Mesothelial cell of epicardium (in vitro differentiated cells): ENCODE data around the gene NR4A1. TPM values are rescaled to one million over a fixed set of nuclear protein-coding genes. Genes with fewer than 3 reads are reported as not detected.

ENCODE experiments used
- DNase-seq, 2 experiments: peaks; one replicate each; pipeline ENCODE4 v3.0.0; 2021; ENCODE audit warnings: low spot score in 2 of 2; ENCODE audit not compliant: unreplicated experiment in 2 of 2
- H3K27ac Mint-ChIP-seq: 2 replicates; pipeline ENCODE4 v1.8.0; 2021; ENCODE audit warnings: mixed read lengths
- H3K27me3 Mint-ChIP-seq: 2 replicates; pipeline ENCODE4 v1.8.0; 2021; ENCODE audit warnings: low read depth, mixed read lengths
- H3K36me3 Mint-ChIP-seq: 2 replicates; pipeline ENCODE4 v1.8.0; 2021; ENCODE audit warnings: mixed read lengths
- H3K4me1 Mint-ChIP-seq: 2 replicates; pipeline ENCODE4 v1.8.0; 2021; ENCODE audit warnings: mixed read lengths
- H3K4me3 Mint-ChIP-seq: 2 replicates; pipeline ENCODE4 v1.8.0; 2021; ENCODE audit warnings: mild to moderate bottlenecking, moderate library complexity, mixed read lengths
- H3K9me3 Mint-ChIP-seq: 2 replicates; pipeline ENCODE4 v1.8.0; 2021; ENCODE audit warnings: mixed read lengths
- total RNA-seq: library from RNA; stranded (reverse); gene quantifications from 3 replicates; pipeline ENCODE4 v1.2.1, GENCODE V29; 2021
- TF ChIP-seq, protein P1 (sequence below): fragments of 200-600 bp; sonication (generic); IDR thresholded peaks from one replicate; pipeline ENCODE4 v1.5.0; 2021; ENCODE audit warnings: antibody characterized with exemption; ENCODE audit not compliant: unreplicated experiment

Gene NR4A1
- total RNA-seq, 1 donor from 2014 or later: 141 TPM

DNA sequence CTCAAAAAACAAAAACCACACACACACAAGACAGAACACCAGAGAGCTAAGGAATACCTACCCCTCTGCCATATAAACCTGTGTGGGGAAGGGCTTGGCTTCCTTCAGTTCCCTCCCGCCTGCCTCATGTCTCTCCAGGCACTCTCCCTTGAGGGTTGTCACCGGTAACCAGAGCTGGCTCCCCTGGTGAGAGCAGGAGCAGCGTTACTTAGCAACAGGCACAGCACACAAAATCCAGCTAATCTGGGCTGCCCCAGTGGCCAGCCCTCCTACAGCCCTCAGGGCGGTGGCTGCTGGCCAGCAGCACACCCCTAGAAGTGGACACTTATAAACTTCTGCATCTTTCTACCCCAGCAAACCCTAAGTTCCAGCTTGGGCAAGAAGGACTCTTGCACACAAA lies 21.6 kb upstream of the NR4A1 start:
- H3K27ac Mint-ChIP-seq: no peak overlapping the region
- TF ChIP-seq, protein P1, sequence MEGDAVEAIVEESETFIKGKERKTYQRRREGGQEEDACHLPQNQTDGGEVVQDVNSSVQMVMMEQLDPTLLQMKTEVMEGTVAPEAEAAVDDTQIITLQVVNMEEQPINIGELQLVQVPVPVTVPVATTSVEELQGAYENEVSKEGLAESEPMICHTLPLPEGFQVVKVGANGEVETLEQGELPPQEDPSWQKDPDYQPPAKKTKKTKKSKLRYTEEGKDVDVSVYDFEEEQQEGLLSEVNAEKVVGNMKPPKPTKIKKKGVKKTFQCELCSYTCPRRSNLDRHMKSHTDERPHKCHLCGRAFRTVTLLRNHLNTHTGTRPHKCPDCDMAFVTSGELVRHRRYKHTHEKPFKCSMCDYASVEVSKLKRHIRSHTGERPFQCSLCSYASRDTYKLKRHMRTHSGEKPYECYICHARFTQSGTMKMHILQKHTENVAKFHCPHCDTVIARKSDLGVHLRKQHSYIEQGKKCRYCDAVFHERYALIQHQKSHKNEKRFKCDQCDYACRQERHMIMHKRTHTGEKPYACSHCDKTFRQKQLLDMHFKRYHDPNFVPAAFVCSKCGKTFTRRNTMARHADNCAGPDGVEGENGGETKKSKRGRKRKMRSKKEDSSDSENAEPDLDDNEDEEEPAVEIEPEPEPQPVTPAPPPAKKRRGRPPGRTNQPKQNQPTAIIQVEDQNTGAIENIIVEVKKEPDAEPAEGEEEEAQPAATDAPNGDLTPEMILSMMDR: no peak
- H3K4me3 Mint-ChIP-seq: no peak overlapping the region
- peaks cover 26% of the 10 kb centered on the region for H3K4me1 Mint-ChIP-seq
- H3K36me3 Mint-ChIP-seq: no peaks in the 10 kb centered on the region
- no peak for DNase-seq
- no peaks in the 10 kb centered on the region for H3K9me3 Mint-ChIP-seq
- peaks cover 11% of the 10 kb centered on the region for H3K27me3 Mint-ChIP-seq

DNA sequence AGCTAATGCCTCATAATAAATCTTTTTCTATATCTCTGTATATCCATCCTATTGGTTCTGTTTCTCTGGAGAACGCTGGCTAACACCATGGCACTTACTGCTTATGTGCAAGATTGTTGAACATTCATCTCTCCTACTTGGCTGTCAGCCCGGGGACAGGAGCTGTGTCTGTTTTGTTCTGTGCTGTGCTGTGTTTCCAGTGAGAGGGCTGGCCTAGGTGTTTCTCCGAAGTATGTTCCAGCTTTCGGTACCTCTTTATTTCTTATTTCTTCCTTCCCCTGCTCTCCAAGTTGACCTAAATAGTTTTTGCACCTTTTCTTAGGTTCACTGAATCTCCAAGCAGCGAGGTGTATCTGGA lies 18.8 kb upstream of the NR4A1 start:
- H3K27ac Mint-ChIP-seq: peak overlapping the region; percentile 97
- H3K4me3 Mint-ChIP-seq: peak overlapping the region; percentile 66
- TF ChIP-seq, protein P1: no peak
- peaks cover 25% of the 10 kb centered on the region for H3K27me3 Mint-ChIP-seq
- peaks cover 26% of the 10 kb centered on the region for H3K4me1 Mint-ChIP-seq
- no peaks in the 10 kb centered on the region for H3K36me3 Mint-ChIP-seq
- DNase-seq: no peak
- H3K9me3 Mint-ChIP-seq: no peaks in the 10 kb centered on the region

DNA sequence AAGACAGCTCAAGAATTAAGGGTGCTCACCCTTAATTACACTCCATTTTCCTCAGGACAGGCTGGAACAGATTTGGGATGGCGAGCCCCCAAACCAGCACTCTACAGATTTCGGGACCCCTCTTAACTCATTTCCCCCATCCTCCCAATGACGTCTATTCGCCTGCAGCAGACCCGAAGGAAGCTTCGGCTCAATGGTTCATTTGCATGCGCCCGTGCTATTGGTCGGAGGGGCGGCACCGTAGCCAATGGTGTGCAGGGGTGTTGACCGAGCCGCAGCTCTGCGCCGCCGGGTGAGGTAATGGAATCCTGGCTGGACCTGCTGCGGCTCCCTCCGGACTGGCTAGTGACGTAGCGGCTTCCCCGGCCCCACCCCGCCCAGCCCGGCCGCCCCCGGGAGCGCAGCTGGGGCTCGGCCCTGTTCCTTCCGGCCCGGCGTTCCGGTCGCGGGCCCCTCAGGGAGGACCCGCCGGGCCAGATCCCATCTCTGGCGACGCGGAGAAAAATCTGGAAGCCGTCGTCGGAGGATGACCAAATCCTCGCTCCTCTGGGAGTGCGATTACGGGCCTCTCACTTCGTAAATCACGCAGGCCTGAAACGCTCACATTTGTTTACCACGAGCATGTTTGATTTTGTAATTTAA lies 18.3 kb upstream of the NR4A1 start:
- peaks cover 27% of the 10 kb centered on the region for H3K27me3 Mint-ChIP-seq
- peak; percentile 90 to 91 for DNase-seq
- no peaks in the 10 kb centered on the region for H3K36me3 Mint-ChIP-seq
- no peaks in the 10 kb centered on the region for H3K9me3 Mint-ChIP-seq
- TF ChIP-seq, protein P1: no peak
- H3K4me3 Mint-ChIP-seq: peak overlapping the region; percentile 66
- H3K27ac Mint-ChIP-seq: peak overlapping the region; percentile 97
- H3K4me1 Mint-ChIP-seq: peaks cover 29% of the 10 kb centered on the region

DNA sequence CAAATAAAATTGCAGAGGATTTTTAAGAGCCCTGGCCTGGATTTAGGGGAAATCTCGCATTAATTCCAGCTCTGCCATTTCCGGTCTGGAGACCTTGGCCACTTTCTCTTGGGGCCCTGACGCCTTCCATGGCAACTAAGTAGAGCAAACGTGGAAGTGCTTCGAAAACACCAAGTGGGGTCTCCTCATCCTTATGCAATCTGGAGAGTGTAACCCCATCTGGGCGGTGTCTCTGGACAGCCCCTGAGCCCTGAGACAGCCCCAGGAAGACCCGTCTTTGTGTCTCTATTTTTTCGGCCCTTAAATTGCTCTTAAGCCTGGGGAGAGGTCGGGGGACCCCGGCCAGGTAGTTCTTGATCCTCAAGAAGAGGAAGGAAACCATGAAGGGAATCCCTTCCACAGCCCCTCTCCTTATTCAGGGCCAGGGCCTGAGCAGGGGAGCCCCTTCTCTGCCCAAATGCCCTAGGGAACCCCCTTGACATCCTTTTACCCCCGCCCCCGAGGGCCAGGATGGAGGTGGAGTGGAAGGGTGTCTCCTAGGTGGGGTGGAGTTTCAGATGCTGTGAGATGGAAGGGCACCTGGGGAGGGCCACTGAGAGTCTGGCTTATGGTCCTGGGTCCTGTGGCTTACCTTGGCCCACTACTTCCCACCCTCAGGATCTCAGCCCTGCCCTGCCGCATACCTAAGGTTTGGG lies 17.6 kb upstream of the NR4A1 start:
- no peaks in the 10 kb centered on the region for H3K9me3 Mint-ChIP-seq

DNA sequence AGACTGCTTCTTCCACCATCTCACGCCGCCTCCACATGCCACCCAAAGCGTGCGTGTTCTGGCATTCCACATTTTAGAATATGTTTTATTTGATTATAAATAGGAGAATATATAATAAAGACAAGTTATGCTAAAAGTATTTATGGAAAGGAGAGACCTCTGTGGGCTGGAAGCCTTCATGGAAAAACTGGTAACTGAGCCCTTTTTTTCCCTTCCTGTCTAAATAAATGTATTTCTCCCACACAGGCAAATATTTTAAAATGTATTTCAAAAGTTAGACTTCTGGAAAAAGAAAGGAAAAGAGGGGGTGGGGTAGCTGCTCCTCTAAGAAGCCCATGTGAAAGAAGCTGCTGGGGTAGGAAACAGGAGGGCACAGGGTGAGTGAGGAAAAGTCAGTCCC lies 16.1 kb upstream of the NR4A1 start:
- no peak overlapping the region for H3K27ac Mint-ChIP-seq
- H3K4me3 Mint-ChIP-seq: peak overlapping the region; percentile 13
- H3K36me3 Mint-ChIP-seq: no peaks in the 10 kb centered on the region
- H3K9me3 Mint-ChIP-seq: no peaks in the 10 kb centered on the region
- no peak for DNase-seq
- peaks cover 29% of the 10 kb centered on the region for H3K27me3 Mint-ChIP-seq
- H3K4me1 Mint-ChIP-seq: peaks cover 29% of the 10 kb centered on the region
- TF ChIP-seq, protein P1: no peak

More for the DNA sequence above, 17.6 kb upstream of the NR4A1 start:
- no peak for DNase-seq
- Mint-ChIP-seq H3K27ac (peak overlapping the region; percentile 91), H3K4me1 (peaks cover 32% of the 10 kb centered on the region), H3K4me3 (peak overlapping the region; percentile 55), H3K36me3 (no peaks in the 10 kb centered on the region), H3K27me3 (peaks cover 31% of the 10 kb centered on the region)
- TF ChIP-seq, protein P1: no peak
